Measurements from ENCODE around the gene APEH.

DNA sequence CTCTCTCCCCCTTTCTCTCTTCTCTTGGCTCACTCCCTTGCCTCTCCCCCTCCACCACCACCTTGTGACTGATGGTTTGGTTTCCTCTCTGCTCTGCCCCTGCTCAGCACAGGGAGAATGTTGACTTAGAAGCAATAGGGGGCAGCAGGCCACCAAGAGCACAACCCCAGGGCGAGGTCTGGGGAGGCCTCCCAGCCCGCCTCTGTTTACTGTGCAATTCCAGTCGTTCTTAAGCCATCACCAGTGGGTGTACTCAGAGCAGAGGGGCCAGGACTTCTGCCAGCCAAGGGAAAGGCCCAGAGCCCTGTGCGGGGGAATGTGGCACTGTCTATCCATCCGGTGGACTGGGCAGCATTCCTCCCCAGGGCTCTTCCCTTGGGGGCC is 5.7 kb upstream of the APEH start:
- no peak for TF ChIP-seq EZH2 (IDR thresholded peaks at IDR 0.05)
- TF ChIP-seq POLR2AphosphoS5 (IDR thresholded peaks at IDR 0.05; ENCODE audit: borderline replicate concordance, low read depth, low read length): no peak
- TF ChIP-seq FOXP2 (optimal IDR thresholded peaks at IDR 0.05; ENCODE audit: control extremely low read depth, extremely low read length, insufficient read depth): no peak

Measured in SK-N-MC (cell line).